ENCODE results near the gene SSTR5. TPM values are rescaled to one million over a fixed set of nuclear protein-coding genes. Genes with fewer than 3 reads are reported as not detected.

SSTR5 gene
- total RNA-seq, 1 donor from 2014 or later, result not detected

DNA sequence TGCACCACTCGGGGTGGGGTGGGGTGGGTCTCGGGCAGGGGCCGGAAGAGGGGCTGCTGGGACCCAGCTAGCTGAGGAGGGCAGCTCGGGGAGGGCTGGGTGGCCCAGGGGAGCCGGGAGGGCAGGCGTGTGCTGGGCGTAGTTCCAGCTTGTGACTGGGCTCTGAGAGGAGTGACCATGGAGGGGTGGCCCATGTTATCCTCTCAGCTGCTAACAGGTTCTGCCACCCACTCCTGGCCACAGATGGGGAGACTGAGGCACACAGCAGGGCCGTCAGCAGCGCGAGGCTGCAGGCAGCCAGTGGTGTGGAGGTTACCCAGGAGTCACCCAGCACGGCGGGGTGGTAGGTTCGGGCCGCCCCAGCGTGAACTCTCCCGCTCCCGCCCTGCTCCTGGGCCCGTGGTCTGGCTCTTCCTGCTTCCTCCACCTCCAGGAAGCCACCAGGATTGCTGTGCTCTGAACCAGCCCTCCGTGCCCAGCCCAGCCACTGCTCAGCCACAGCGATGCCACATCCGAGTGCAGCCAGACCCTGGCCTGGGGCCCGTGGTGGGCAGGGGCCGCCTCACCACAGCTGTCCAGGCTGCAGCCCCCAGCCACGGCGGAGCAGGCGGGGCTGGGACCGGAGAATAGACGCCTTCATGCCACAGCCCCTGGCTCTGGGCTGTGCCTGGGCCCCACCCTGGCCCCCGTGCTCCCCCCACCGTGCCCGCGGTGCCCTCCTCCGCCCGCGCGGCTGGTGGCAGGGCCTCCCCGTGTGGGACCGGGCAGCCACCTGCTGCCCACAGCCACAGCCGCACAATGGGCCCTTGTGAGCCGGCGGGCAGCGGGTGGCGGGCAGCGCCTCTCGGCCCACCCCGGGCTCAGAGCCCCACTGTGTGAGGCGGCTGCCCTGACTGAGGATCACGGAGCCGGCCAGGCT lies 26.3 kb upstream of the SSTR5 start:
- no peak overlapping the region for H3K4me3 ChIP-seq
- H3K4me1 ChIP-seq, result no peaks in the 10 kb centered on the region
- no peaks in the 10 kb centered on the region for H3K36me3 ChIP-seq
- TF ChIP-seq, protein P1, sequence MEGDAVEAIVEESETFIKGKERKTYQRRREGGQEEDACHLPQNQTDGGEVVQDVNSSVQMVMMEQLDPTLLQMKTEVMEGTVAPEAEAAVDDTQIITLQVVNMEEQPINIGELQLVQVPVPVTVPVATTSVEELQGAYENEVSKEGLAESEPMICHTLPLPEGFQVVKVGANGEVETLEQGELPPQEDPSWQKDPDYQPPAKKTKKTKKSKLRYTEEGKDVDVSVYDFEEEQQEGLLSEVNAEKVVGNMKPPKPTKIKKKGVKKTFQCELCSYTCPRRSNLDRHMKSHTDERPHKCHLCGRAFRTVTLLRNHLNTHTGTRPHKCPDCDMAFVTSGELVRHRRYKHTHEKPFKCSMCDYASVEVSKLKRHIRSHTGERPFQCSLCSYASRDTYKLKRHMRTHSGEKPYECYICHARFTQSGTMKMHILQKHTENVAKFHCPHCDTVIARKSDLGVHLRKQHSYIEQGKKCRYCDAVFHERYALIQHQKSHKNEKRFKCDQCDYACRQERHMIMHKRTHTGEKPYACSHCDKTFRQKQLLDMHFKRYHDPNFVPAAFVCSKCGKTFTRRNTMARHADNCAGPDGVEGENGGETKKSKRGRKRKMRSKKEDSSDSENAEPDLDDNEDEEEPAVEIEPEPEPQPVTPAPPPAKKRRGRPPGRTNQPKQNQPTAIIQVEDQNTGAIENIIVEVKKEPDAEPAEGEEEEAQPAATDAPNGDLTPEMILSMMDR (IDR thresholded peaks at IDR 0.05), result no peak
- H3K27ac ChIP-seq, result no peak overlapping the region
- H3K27me3 ChIP-seq, result no peaks in the 10 kb centered on the region
- intact Hi-C loops (cut with DNase I), result no loop called here
- H3K9me3 ChIP-seq, result no peaks in the 10 kb centered on the region
- no peak for DNase-seq (ENCODE audit: low spot score in 2 of 2)

DNA sequence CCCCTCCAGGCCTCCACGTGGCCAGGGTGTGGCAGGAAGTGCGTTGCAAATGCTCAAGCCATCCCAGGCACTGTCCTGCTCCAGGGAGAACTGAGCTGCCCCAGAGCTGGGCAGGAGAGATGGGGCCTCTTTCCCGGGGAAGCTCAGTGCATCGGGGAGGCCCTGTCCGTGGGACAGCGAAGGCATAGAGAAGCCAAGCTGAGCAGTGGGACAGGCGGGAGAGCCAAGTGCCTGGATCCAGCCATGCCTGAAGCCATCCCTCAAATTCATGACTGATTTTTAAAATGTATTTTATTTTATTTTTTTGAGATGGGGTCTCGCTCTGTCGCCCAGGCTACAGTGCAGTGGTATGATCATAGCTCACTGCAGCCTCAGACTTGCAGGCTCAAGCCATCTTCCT lies 25.4 kb upstream of the SSTR5 start:
- Histone ChIP-seq H3K27me3 (no peaks in the 10 kb centered on the region), H3K36me3 (no peaks in the 10 kb centered on the region), H3K4me3 (no peak overlapping the region), H3K27ac (no peak overlapping the region), H3K9me3 (no peaks in the 10 kb centered on the region), H3K4me1 (no peaks in the 10 kb centered on the region)
- intact Hi-C loops (cut with DNase I), result no loop called here
- no peak for DNase-seq (ENCODE audit: low spot score in 2 of 2)
- TF ChIP-seq, protein P1 (IDR thresholded peaks at IDR 0.05), result no peak

DNA sequence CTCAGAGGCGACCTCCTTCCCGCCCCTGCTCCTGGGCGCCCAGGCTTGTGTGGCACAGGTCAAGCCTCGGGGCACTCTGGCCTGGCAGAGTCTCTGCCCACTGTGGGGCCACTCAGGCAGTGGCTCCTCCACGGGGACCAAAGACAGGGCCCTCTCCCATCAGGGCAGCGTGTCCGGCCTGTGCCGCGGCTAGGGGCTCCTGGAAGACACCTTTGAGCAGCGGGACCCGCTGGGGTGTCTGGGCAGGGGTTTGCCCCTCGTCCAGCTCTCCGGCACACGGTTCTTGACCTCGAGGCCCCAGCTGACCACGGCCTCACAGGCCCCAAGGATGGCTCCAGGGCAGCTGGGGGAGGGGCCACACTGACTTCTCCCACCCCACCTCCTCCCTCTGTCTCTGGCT lies 24.7 kb upstream of the SSTR5 start:
- no peaks in the 10 kb centered on the region for H3K27me3 ChIP-seq
- no peaks in the 10 kb centered on the region for H3K4me1 ChIP-seq
- DNase-seq (ENCODE audit: low spot score in 2 of 2), result no peak
- intact Hi-C loops (cut with DNase I), result no loop called here
- no peaks in the 10 kb centered on the region for H3K9me3 ChIP-seq
- H3K27ac ChIP-seq, result no peak overlapping the region
- no peak overlapping the region for H3K4me3 ChIP-seq
- TF ChIP-seq, protein P1 (IDR thresholded peaks at IDR 0.05), result no peak
- H3K36me3 ChIP-seq, result no peaks in the 10 kb centered on the region

DNA sequence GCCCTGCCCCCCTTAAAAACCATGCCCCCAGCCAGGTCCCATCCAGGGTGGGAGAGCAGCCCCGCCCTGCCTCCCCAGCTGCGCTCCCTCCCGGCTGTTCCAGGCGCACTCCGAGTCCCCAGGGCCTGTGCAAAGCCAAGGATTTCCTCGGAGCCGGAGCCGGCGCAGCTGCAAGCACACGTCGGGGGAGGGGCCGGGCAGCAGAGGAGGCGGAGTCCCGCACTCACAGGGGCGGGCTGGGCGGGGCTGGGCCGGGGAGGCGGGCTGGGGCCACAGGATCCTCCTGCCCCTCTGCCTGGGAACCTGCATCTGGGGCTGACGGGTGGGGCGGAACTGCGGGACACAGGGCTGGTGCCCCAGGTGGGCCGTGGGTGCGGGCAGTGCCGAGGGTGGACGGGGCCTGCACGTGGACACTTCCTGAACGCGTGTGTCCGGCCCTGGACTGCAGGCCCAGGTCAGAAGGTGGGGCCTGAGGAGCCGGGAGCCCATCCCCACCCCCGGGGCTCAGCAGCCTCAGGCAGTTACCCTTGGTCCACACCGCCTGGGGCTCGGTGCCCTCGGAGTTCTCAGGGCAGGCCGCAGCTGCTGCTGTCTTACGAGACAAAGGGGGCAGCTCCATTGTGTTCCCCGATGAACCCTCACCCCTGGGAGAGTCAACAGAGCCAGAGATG lies 24.0 kb upstream of the SSTR5 start:
- Histone ChIP-seq H3K36me3 (no peaks in the 10 kb centered on the region), H3K4me3 (no peak overlapping the region), H3K9me3 (no peaks in the 10 kb centered on the region), H3K27ac (no peak overlapping the region), H3K4me1 (no peaks in the 10 kb centered on the region), H3K27me3 (no peaks in the 10 kb centered on the region)
- DNase-seq (ENCODE audit: low spot score in 2 of 2), result no peak
- intact Hi-C loops (cut with DNase I), result no loop called here
- TF ChIP-seq, protein P1 (IDR thresholded peaks at IDR 0.05), result no peak

DNA sequence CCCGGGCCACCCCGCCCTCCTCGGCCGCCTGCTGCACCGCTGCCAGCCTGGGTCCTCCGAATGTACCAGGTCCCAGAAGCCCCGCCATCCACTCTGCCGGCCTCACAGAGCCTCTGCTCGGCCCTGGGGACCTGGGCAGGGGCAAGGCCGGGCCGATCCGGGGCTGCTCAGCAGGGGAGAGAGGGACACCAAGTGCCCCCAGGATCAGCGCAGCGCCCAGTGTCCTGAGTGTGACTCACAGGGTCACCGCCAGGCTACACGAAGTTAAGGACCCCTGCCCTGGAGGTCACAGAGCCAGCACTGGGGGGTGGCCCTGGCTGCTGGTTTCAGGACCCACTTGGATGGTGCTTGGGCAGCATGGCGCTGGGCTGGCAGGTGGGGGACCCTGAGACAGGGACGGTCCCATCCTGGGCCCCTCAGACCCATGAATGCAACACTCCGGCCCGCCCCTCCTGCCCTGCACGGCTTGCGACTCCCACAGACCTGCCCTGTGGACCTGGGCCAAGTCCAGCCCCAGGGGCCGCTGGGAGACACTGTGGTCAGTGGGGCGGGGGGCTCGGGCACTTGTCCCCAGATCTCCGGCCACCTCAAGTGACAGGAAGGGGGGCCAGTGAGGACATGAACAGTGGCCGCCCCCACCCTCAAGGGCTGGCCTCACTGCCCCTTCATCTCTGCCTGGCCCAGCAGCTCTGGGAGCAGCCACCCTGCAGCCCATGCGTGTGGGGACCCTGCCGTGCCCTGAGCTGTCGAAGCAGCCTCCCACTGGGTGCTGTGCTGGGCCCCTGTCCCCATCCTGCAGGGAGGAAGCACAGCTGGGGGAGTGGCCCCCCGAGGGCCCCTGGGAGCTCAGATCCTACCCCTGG lies 23.2 kb upstream of the SSTR5 start:
- TF ChIP-seq, protein P1 (IDR thresholded peaks at IDR 0.05), result no peak
- no peak for DNase-seq (ENCODE audit: low spot score in 2 of 2)
- Histone ChIP-seq H3K4me1 (no peaks in the 10 kb centered on the region), H3K27me3 (no peaks in the 10 kb centered on the region), H3K9me3 (no peaks in the 10 kb centered on the region), H3K27ac (no peak overlapping the region), H3K4me3 (no peak overlapping the region), H3K36me3 (no peaks in the 10 kb centered on the region)
- intact Hi-C loops (cut with DNase I), result no loop called here
